Cardiac muscle cell (in vitro differentiated cells and primary cell): ENCODE measurements around the gene GNAZ. TPM values are rescaled to one million over a fixed set of nuclear protein-coding genes. Genes with fewer than 3 reads are reported as not detected.

Experiments
- DNase-seq, 2 donors: peaks; one replicate each; pipeline versions ENCODE4 v3.0.0 to v3.0.0-alpha.2; 2010 to 2017; ENCODE audit warnings: low read depth in 1 of 2, low spot score in 1 of 2
- H3K27ac ChIP-seq: fragments of 200-600 bp; sonication (generic); 2 replicates; pipeline ENCODE4 v1.5.1; 2016
- H3K27me3 ChIP-seq: fragments of 200-600 bp; sonication (generic); 2 replicates; pipeline ENCODE4 v1.6.0; 2016; ENCODE audit warnings: control low read depth
- H3K36me3 ChIP-seq: fragments of 200-600 bp; sonication (generic); 2 replicates; pipeline ENCODE4 v1.5.1; 2016; ENCODE audit warnings: control low read depth
- H3K4me1 ChIP-seq: fragments of 200-600 bp; sonication (generic); 2 replicates; pipeline ENCODE4 v1.8.1; 2017; ENCODE audit warnings: low read depth, mild to moderate bottlenecking, mixed run types
- H3K4me3 ChIP-seq: fragments of 200-600 bp; sonication (generic); 2 replicates; pipeline ENCODE4 v1.5.1; 2016; ENCODE audit warnings: mild to moderate bottlenecking
- H3K9me3 ChIP-seq: fragments of 200-600 bp; sonication (generic); 2 replicates; pipeline ENCODE4 v1.5.1; 2017; ENCODE audit warnings: low read depth, mild to moderate bottlenecking, control low read depth
- CTCF ChIP-seq: IDR thresholded peaks from 2 replicates; pipeline ENCODE4 v1.5.1; 2012; ENCODE audit warnings: low read depth, mild to moderate bottlenecking, low read length
- polyA plus RNA-seq: library from polyadenylated mRNA; unstranded; fragments of >200 nt; fragmentation: Nextera tagmentation; extraction: Ambion mirVana; gene quantifications from 2 replicates; pipeline ENCODE4 v1.2.1, GENCODE V29; 2016
- total RNA-seq: library from RNA; depleted of rRNA; stranded (reverse); fragments of >200 nt; gene quantifications from 2 replicates; pipeline ENCODE4 v1.2.3, GENCODE V29; 2016

Gene GNAZ
- total and polyA plus RNA-seq, 2 experiments from 2014 or later, result 1.8 to 3.7 TPM

GRCh38 chr22:23094695-23095681 is 24.7 kb downstream of the GNAZ start:
- no peak for TF ChIP-seq CTCF
- Histone ChIP-seq H3K4me1 (no peaks in the 10 kb centered on the region), H3K9me3 (no peaks in the 10 kb centered on the region), H3K36me3 (no peaks in the 10 kb centered on the region), H3K27me3 (no peaks in the 10 kb centered on the region), H3K4me3 (no peak overlapping the region), H3K27ac (no peak overlapping the region)
- DNase-seq, result no peak

GRCh38 chr22:23095733-23096342 is 25.5 kb downstream of the GNAZ start:
- Histone ChIP-seq H3K4me3 (no peak overlapping the region), H3K27ac (no peak overlapping the region), H3K27me3 (no peaks in the 10 kb centered on the region), H3K36me3 (no peaks in the 10 kb centered on the region), H3K4me1 (no peaks in the 10 kb centered on the region), H3K9me3 (no peaks in the 10 kb centered on the region)
- no peak for DNase-seq
- TF ChIP-seq CTCF, result no peak

GRCh38 chr22:23097412-23098229 is 27.3 kb downstream of the GNAZ start:
- DNase-seq, result no peak
- no peaks in the 10 kb centered on the region for H3K9me3 ChIP-seq
- no peaks in the 10 kb centered on the region for H3K36me3 ChIP-seq
- no peak overlapping the region for H3K4me3 ChIP-seq
- no peaks in the 10 kb centered on the region for H3K4me1 ChIP-seq
- H3K27me3 ChIP-seq, result no peaks in the 10 kb centered on the region
- H3K27ac ChIP-seq, result no peak overlapping the region
- TF ChIP-seq CTCF, result no peak

- no peak for DNase-seq
- Histone ChIP-seq H3K9me3 (no peaks in the 10 kb centered on the region), H3K27me3 (no peaks in the 10 kb centered on the region), H3K36me3 (no peaks in the 10 kb centered on the region), H3K27ac (no peak overlapping the region), H3K4me3 (no peak overlapping the region), H3K4me1 (no peaks in the 10 kb centered on the region)
- no peak for TF ChIP-seq CTCF
These were observed 27.9 kb downstream of the GNAZ start for GRCh38 chr22:23098230-23098705.
